GM19438 (cell line): Measurements from ENCODE around the gene KRTAP10-3.
"Not testable (repeated sequence)": the region's sequence is repeated elsewhere in the genome, so short reads cannot be mapped to it uniquely, and the experiment has no call there.

Experiments used
- ATAC-seq: cut with Tn5 transposase; IDR thresholded peaks from one replicate; pipeline ENCODE4 v1.9.1; 2021; ENCODE audit warnings: low read depth; ENCODE audit not compliant: unreplicated experiment

KRTAP10-3 gene

DNA sequence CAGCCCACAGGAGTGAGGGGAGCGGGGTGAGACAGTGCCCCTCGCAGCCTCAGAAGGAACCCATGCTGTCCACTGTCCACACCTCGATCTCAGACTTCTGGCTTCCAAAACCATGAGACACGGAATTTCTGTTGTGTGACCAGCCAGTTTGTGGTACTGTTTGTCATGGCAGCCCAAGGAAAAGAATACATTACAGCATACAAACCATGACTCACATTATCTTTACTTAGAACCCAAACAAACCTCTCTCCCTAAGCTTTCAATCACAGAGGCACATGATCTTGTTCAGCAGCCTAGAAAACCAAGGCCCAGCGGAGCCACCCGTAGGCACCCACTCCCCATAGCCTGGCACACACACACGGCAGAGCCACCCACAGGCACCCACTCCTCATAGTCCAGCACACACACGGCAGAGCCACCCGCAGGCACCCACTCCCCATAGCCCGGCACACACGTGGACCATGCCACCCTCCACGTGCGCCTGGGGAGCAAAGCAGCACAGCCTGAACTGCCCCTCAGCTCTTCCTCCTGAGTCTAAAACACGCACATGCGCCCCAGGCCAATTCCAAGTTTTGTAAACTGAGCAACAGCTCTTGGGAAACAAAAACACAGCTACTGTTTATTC lies 14.5 kb upstream of the KRTAP10-3 start:
- ATAC-seq, result no peak

DNA sequence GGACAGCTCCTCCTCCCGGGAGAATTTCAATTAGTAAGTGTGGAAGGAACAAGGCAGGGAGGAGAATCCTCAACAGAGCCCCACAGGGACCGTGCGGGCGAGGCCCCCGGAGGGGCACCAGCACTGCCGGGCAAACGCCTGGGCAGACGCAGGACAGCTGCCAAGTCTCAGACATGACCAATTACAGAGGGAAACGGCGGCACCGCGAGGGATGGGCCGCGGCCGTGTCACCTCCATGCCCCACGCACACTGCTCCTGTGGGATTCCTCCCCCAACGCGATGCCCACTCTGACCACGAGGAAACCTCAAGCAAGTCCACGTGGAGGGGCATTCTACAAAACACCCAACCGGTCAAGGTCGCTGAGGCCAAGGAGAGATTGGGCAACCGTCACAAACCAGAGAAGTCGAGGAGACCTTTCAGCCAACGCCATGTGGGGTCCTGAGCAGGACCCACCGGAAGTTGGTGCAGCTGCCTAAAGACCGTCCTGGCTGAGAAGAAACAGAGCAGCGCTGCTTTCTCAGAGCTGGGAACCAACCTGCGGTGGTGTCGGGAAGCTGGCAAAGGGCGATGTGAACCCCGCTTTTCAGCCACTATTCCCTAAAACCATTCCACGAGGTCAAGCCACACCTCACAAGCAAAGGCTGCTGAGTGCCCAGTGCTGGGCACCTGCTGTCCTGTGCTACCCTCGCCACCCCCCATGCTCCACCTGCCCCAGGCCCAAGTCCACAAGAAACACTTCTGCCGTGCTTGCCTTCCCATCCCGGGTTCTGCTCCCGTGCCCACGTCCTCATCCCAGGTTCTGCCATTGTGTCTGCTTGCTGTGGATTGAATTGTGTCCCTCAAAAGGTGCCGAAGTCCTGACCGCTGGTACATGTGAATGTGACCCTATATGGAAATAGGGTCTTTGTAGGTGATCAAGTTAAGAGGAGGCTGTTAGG lies 13.5 kb upstream of the KRTAP10-3 start:
- ATAC-seq, result no peak

DNA sequence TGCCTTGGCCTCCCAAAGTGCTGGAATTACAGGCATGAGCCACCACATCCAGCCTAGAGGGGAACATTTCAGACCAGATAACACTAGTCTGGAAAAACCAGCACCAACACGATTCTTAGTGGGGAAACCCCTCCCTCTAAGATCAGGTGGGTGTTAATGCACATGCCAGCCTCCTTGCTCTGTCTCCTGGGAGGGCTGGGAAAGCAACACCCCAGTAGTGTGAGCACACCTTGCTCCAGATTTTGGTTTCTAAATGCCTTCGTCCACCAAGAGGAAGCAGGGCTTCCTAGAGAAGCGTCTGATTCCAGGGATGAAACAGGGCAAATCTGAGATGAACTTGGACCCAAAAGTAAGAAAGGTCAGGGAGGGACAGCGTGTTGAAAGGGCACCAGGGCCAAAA lies 12.7 kb upstream of the KRTAP10-3 start:
- no peak for ATAC-seq

DNA sequence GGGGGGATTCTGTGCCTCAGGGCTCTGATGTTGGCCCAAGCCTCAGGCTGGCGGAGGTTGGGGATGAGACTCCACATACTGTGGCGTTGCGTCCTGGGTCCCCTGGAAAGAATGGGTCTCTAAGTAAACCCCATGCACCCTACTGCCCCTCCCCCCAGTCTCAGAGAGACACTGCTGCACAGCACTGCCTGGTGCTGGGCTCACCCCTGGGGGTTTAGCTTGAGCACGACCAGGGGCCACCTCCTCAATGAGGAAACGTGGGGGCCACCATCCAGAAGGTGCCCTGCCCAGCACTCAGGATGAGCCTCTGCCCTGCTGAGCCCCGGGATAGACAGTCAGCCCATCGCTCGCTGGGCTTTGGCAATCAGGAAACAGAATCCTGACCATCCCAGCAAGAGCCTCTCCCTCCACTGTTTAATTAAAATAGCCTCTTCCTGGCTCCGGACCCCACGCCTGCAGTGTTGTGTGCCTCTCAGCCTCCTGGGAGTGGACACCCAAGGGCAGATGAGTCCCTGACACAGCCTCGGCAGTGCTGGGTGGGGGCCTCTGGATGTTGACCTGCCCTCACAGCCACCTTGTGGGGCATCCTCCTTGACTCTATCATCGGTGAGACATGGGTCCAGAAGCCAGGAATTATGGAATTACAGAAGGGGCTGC lies 11.4 kb upstream of the KRTAP10-3 start:
- ATAC-seq, result no peak

DNA sequence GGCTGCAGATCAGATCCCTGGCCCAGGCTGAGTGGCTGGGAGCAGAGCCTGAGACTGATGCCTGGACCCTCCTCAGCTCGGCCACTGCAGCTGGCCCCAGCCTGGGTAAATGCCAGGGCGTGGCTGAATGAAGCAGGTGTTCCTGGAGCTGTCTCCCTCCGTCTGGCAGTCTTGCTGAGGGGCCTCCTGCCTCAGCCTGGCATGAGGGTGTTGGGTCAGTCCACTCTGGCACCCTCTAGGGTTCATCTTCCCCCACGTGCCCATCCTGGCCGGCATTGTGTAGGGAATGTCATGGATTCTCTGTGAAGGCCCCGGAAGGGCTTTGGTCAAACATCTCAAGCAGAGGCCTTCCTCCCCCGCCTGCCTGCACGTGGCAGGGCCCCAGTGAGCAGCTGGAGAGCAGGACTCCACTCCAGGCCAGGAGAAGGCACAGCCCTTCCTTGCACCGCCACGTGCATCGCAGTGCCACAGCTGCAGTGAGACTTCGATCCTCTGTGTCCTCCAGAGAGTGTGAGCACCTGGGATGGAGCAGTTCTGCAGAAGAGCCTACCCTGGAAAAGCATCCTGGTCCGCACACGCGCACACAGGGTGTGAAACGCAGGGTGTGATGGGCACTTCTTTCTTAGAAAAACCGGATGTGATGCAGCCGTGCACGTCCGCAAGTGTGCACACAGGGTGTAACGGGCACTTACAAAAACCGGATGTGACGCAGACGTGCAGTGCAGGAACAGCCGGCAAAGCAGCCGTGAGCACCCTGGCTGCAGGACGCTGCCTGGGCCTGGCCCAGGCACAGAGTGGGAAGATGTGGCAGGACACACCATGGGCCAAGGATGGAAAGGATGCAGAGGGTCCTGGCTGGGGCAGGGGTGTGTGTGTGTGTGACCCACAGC lies 10.3 kb upstream of the KRTAP10-3 start:
- ATAC-seq, result no peak

DNA sequence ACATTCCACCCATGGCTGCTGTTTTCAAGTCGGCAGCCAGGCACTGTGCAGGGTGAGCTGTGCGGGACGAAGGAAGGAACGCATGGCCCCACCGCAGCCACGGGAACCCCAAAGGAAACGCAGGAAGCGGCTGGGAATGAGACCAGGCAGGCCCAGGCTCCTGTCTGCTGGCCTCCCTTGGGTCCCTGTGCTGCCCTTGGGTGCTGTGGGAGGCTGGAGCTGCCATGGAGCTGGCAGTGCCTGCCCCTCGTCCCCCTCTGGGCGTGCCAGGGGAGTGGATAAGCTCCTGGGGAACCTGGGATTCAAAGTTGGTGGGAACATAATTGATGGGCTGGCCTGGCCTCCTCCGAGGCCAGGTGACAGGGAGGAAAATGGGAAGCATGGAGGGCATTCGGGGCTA lies 9.7 kb upstream of the KRTAP10-3 start:
- ATAC-seq, result no peak

DNA sequence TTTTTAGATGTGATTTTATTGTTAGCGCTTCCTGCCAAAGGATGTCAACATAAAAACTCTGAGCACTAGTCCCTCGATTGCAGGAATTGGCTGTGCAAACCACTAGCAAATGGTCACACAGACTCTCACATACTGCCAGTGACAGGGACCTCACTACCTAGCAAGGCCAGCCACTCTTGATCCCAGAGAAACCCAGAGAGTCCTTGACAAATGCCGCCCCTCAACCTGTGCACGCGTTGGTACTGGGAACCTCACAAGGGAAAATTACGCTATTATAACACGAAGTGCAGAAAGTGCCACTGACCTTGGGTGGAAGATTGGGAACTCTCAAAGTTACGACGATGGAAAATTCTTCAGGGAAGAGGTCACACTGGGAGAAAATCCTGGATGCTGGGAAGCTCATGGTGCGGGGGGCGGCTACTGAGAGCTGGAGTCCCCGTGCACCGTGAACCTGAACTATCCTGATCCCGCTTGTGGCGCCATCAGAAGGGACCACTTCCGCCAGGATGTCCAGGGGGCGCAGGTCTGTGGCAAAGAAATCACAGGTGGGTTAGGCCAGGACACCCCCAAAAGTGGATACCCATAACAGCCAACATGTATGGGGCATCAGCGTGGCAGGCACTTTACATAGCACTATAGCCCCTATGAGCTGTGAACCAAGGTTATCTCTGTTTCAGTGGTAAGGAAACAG lies 9.0 kb upstream of the KRTAP10-3 start:
- ATAC-seq, result no peak

DNA sequence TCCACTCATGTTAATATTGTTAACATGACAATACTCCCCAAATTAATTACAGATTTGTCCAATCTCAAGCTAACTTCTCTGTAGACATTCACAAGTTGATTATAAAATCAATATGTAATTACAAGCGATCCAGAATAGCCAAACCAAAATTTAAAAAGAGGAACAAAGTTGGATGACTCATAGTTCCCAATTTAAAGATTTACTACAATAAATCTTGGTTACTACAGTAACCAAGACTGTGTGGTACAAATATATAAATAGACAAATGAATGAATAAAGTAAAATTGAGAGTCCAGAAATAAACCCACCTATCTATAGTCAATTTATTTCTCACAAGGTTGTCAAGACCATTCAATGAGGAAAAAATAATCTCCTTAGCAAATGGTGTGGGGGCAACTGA lies 7.8 kb upstream of the KRTAP10-3 start:
- no peak for ATAC-seq

DNA sequence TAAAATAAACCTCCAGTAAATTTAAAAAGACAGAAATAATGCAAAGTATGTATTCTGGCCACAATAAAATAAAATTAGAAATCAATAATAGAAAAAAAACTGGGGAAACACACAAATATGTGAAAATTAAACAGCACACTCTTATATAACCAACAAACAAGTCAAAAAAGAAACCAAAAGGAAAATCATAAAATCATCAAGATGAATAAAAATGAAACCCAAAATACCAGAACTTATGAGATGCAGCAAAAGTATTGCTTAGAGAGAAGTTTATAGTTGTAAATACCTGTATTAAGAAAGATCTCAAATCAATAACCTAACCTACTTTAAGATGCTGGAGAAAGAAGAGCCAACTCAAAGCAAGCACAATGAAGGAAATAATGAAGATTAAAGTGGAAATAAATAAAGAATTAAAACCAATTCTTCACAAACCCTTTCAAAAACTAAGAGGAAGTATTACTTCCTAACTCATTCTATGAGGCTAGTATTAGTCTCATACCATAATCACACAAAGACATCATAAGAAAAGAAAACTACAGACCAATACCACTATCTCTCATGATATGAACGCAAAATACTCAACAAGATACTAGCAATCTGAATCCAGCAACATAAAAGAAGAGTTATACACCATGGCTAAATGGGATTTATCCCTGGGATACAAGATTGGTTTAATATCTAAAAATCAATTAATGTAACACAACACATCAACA lies 6.4 kb upstream of the KRTAP10-3 start:
- no peak for ATAC-seq

DNA sequence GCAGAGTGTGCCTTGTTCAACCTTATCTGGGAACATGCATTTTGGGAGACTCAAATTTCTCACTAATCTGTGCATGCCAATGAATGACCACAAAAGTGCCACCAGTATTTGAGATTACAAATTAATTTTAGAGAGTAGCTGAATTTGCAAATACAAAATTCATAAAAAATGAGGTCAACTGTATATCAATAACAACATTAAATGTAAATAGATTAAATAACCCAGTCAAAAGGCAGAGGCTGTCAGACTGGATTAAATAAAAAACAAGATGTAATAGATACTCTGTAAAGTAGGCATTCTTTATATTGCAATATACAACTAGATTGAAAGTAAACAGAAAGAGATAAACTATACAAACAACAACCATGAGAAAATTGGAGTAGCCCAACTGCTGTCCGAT lies 5.5 kb upstream of the KRTAP10-3 start:
- no peak for ATAC-seq

DNA sequence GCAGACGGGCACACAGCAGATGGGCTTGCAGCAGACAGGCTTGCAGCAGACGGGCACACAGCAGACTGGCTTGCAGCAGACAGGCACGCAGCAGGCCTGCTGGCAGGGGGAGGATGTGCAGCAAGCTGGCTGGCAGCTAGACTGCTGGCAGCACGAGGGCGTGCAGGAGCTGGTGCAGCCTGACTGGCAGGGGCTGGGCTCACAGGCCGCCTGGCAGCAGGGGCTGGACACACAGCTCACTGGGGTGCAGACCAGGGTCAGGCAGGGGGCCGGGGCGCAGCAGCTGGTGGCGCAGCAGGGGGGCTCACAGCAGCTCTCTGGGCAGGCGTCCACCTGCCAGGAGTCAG lies 293 bp downstream of the KRTAP10-3 start:
- not testable (repeated sequence) for ATAC-seq

DNA sequence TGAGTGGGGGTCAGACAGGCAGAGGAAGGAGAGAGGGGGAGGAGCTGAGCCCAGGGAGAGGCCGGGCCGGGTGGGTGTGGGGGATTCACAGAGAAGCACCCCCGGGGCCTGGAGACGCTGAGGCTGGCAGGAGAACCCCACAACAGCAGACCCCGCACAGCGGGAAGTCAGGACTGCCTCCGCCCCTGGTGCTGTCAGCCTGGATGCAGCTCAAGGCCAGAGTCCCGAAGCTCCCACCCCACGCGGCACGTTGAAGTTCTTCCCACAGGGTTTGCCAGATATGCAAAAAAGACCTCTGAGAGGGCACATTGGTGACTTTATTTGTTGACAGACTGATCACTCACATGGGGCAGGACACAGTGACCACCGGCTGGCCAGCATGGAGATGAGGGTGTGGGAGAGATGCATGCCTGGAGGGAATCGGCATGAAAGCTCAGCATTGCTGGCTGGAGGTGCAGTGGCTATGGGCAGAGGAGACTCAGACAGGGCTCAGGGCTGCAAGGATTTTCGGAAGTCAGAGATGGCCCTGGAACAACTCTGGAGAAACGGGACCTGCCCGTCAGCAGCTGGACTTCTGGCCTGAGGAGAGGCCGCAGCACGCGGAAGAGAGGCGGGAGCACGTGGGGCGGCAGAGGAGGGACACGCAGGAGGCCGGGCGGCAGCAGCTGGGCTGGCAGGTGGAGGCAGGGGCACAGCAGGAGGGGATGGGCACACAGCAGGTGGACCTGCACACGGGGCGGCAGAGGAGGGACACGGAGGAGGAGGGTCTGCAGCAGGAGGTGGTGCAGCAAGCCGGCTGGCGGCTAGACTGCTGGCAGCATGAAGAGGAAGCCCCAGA lies 885 bp downstream of the KRTAP10-3 start:
- no peak for ATAC-seq

DNA sequence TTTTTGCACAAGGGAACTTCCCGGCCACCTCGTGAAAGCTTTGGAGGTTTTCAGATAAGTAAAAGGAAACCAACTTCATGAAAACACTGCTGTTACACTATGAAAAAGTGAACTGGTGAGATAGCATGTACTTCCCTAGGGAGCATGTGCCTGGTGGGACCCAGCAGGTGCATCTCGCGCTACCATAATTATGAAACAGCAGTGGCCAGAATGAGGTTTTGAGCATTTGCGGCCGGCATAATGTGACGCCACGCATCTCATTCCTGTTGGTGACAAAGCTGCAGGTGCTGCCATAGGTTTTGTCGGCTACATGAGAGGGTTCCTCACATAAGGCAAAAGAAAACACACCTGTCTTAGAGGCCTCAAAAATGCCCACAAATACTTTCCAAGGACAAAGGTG lies 1.7 kb downstream of the KRTAP10-3 start:
- ATAC-seq, result no peak

DNA sequence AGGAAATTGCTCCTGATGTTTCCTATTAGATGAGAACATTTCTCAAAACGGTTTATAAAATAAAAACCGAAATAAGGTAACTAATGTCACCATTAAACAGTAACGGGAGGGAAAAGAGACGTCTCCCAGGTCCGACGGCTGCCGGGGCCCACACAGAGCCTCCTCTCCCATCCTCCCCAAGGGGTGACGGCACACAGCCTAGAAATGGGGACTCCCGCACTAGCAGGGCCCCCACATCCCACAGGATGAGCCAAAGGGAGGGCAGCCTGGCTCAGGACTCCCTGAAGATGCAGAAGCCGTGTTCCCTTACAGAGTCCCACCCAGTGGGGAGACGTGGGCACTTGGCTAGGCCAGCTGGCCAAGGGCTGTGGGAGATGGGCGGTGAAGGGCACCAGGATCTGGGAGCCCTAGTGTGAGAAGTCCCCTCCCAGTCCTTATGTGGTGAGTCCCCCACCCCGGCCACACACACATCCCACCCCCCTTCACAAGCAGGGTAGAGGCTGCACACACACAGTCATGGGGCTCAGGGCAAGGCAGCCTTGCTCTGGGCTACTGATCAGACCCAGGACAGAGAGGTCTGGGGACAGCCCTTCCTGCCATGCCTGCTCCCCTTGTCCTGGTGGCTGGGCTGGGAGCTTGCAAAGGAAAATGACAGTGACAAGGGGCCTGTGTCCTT lies 3.3 kb downstream of the KRTAP10-3 start:
- no peak for ATAC-seq

DNA sequence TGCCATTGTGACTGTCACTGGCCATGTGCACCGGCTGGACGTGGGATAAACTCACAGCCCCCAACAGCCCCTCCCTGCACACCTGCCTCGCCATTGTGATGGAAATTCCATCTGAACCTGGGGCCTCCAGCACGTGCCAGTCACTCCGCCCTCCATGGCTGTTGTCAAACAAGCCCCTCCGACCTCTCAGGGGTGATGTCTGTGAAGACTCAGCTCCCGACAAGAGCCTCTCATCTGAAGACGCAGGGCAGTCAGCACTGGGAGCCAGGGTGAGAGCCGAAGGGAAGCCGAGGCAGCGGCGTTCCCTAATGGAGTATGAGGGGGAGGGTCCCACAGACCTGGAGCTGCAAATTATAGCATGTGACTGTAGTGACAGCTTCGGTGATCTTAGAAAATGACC lies 5.9 kb downstream of the KRTAP10-3 start:
- no peak for ATAC-seq

DNA sequence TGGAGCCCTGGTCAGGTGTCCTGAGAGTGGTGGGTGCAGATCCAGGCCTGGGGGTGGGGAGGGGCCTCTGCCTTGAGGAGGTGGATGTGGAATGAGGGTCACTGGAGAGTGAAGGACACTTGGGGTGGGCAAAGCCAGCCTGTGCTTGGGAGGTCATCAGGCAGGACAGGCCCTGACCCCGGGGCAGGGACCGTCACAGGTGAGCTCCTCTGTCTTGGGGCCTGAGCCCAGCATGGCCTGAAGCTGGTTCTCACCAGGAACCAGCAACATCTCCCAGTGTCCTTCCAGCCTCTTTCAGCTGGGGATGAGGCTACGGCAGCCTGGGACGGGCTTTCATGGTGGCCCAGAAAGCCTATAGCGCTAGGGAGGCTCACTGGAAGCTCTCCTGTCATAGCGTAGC lies 6.5 kb downstream of the KRTAP10-3 start:
- ATAC-seq, result no peak

DNA sequence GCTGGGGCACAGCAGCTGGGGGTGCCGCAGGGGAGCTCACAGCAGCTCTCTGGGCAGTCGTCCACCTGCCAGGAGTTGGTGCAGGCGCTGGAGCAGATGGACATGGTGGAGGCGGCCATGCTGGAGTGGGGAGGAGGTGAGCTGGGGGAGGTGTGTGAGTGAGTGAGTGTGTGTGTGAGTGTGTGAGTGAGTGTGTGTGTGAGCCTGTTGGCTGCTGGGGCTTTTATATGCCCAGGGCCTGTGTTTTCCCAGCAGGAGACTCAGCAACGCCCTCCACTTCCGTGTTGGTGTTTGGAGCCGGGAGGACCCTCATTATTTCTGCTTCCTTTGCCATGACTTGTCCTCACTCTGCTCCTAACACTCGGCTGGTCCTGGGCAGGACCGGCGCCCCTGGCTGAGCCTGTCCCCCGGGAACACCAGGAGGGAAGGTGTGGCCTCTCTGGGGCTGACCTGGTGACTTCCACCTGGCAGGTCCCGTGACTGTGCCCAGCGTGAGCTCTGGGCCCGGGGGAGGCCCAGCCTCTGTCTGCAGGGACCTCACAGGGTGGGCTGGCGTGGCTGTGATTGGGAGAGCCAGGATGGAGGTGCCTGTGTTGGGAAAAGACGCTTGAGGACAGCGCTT lies 7.1 kb downstream of the KRTAP10-3 start, which contains the start of gene KRTAP10-2:
TSS of gene KRTAP10-2 (minus strand) at position 166 of the 622 bp plus-strand sequence. CDS start at position 119, 47 bp downstream.
- no peak for ATAC-seq
